ENCODE data around the gene SRA1.
"Not testable (repeated sequence)": the region's sequence is repeated elsewhere in the genome, so short reads cannot be mapped to it uniquely, and the experiment has no call there.

SRA1 gene

GRCh38 chr5:140557136-140557805, at the start of gene SRA1:
Gene SRA1, minus strand, starts transcription at chr5:140557473. Its CDS starts 21 bp downstream, at chr5:140557452.
- peak within 1 kb of the TSS; percentile 68 for H3K4me3 ChIP-seq (ENCODE audit: low read depth, low read length)
- TF ChIP-seq CTCF (IDR thresholded peaks at IDR 0.05; ENCODE audit: low read depth, low read length, missing control alignments) = no peak
- peak; percentile 60 for DNase-seq (ENCODE audit: low read depth)

- no peak overlapping the region for H3K4me3 ChIP-seq (ENCODE audit: low read depth, low read length)
- no peak for TF ChIP-seq CTCF (IDR thresholded peaks at IDR 0.05; ENCODE audit: low read depth, low read length, missing control alignments)
- no peak for DNase-seq (ENCODE audit: low read depth)
These were observed 49.8 kb upstream of the SRA1 start for GRCh38 chr5:140607031-140607430.

GRCh38 chr5:140605879-140606278, 48.6 kb upstream of the SRA1 start:
- TF ChIP-seq CTCF (IDR thresholded peaks at IDR 0.05; ENCODE audit: low read depth, low read length, missing control alignments) = no peak
- no peak for DNase-seq (ENCODE audit: low read depth)
- no peak overlapping the region for H3K4me3 ChIP-seq (ENCODE audit: low read depth, low read length)

DNA sequence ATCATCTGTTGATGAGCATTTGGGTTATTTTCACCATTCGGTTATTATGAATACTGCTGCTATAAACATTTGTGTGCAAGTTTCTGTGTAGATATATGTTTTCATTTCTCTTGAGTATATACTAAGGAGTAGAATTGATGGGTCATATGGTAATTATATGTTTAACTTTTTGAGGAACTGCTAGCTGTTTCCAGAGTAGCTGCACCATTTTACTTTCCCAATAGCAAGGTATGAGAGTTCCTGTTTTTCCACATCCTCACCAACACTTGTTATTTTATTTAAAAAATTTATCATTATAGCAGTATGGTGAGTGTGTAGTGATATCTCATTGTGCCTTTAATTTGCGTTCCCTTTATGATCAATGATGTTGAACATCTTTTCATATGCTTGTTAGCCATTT, 46.5 kb upstream of the SRA1 start:
- no peak overlapping the region for H3K4me3 ChIP-seq (ENCODE audit: low read depth, low read length)
- no peak for DNase-seq (ENCODE audit: low read depth)
- TF ChIP-seq CTCF (IDR thresholded peaks at IDR 0.05; ENCODE audit: low read depth, low read length, missing control alignments) = no peak

DNA sequence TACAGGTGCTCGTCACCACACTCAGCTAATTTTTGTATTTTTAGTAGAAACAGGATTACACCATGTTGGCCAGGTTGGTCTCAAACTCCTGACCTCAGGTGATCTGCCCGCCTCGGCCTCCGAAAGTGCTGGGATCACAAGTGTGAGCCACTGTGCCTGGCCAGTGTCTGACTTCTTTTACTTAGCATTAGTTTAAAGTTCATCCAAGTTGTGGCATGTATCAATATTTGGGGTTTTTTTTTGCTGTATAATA, 46.1 kb upstream of the SRA1 start:
- not testable (repeated sequence) for DNase-seq (ENCODE audit: low read depth); H3K4me3 ChIP-seq (ENCODE audit: low read depth, low read length)

DNA sequence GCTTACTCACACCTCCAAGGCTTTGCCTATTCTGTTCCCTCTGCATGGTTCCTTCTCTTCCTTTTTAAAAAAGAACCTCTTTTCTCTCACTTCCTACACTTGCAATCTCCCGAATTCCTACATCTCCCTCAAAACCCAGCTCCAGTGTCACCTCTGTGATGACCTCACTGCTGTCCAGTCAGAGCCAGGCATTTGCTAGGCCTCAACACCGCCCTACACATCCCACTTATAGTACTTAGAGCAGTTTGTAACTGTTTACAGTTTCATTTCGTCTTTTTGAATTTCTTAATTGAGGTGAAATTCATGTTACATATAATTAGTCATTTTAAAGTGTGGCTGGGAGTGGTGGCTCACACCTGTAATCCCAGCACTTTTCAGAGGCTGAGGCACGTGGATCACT, 44.9 kb upstream of the SRA1 start:
- TF ChIP-seq CTCF (IDR thresholded peaks at IDR 0.05; ENCODE audit: low read depth, low read length, missing control alignments) = no peak
- DNase-seq (ENCODE audit: low read depth) = no peak
- H3K4me3 ChIP-seq (ENCODE audit: low read depth, low read length) = no peak overlapping the region

- no peak for DNase-seq (ENCODE audit: low read depth)
- H3K4me3 ChIP-seq (ENCODE audit: low read depth, low read length) = no peak overlapping the region
- TF ChIP-seq CTCF (IDR thresholded peaks at IDR 0.05; ENCODE audit: low read depth, low read length, missing control alignments) = no peak
These were observed 42.8 kb upstream of the SRA1 start for GRCh38 chr5:140600096-140600495.

Data from GM12864 (cell line).